ENCODE measurements around the gene APBA1.
"Not testable (repeated sequence)": the region's sequence is repeated elsewhere in the genome, so short reads cannot be mapped to it uniquely, and the experiment has no call there.

APBA1 gene

GRCh38 chr9:69603656-69604055 lies 68.5 kb downstream of the APBA1 start:
- DNase-seq: no peak

- DNase-seq: no peak
These were observed 69.4 kb downstream of the APBA1 start for GRCh38 chr9:69602773-69603172.

GRCh38 chr9:69601698-69602097 lies 70.5 kb downstream of the APBA1 start:
- DNase-seq: no peak

- no peak for DNase-seq
These were observed 71.7 kb downstream of the APBA1 start for GRCh38 chr9:69600314-69601047.

- no peak for DNase-seq
These were observed 72.8 kb downstream of the APBA1 start for GRCh38 chr9:69599232-69599971.

- not testable (repeated sequence) for DNase-seq
These were observed 75.3 kb downstream of the APBA1 start for GRCh38 chr9:69596906-69597305.

GRCh38 chr9:69594180-69594579 lies 78.0 kb downstream of the APBA1 start:
- no peak for DNase-seq

GRCh38 chr9:69593756-69594155 lies 78.4 kb downstream of the APBA1 start:
- DNase-seq: no peak

GRCh38 chr9:69593301-69593700 lies 78.9 kb downstream of the APBA1 start:
- DNase-seq: no peak

- DNase-seq: no peak
These were observed 81.9 kb downstream of the APBA1 start for GRCh38 chr9:69590266-69590665.

- DNase-seq: no peak
These were observed 83.0 kb downstream of the APBA1 start for GRCh38 chr9:69589156-69589555.

GRCh38 chr9:69585571-69585970 lies 86.6 kb downstream of the APBA1 start:
- no peak for DNase-seq

GRCh38 chr9:69584759-69585158 lies 87.4 kb downstream of the APBA1 start:
- no peak for DNase-seq

GRCh38 chr9:69583645-69584234 lies 88.4 kb downstream of the APBA1 start:
- no peak for DNase-seq

- no peak for DNase-seq
These were observed 89.5 kb downstream of the APBA1 start for GRCh38 chr9:69582544-69583297.

- no peak for DNase-seq
These were observed 90.2 kb downstream of the APBA1 start for GRCh38 chr9:69582018-69582417.

- DNase-seq: no peak
These were observed 91.5 kb downstream of the APBA1 start for GRCh38 chr9:69580582-69581214.

GRCh38 chr9:69579760-69580581 lies 92.2 kb downstream of the APBA1 start:
- DNase-seq: no peak

GRCh38 chr9:69579032-69579758 lies 93.0 kb downstream of the APBA1 start:
- DNase-seq: no peak

- no peak for DNase-seq
These were observed 94.1 kb downstream of the APBA1 start for GRCh38 chr9:69578026-69578425.

- DNase-seq: no peak
These were observed 95.0 kb downstream of the APBA1 start for GRCh38 chr9:69577123-69577522.

Measured in retina (tissue), 1 donor.